Gastrocnemius medialis (tissue), 4 donors: ENCODE results near the gene ING2.

Experiments used
- POLR2A ChIP-seq, 2 donors: fragments of 450-650 bp; IDR thresholded peaks; one replicate each; pipeline ENCODE4 v1.6.1; 2017; ENCODE audit warnings: antibody characterized with exemption in 2 of 2, mild to moderate bottlenecking in 2 of 2, moderate library complexity in 2 of 2
- TF ChIP-seq, protein P1 (sequence below), 5 experiments: fragments of 450-650 bp in 3 of 5; fragments of 200-600 bp in 2 of 5; sonication (generic) in 2 of 5; IDR thresholded peaks in 4 of 5; conservative IDR thresholded peaks in 1 of 5; 1 replicate in 4 of 5; 2 replicates in 1 of 5; pipeline ENCODE4 v1.5.1; 2016 to 2019; ENCODE audit warnings: antibody characterized with exemption in 5 of 5, mild to moderate bottlenecking in 3 of 5, moderate library complexity in 3 of 5

DNA sequence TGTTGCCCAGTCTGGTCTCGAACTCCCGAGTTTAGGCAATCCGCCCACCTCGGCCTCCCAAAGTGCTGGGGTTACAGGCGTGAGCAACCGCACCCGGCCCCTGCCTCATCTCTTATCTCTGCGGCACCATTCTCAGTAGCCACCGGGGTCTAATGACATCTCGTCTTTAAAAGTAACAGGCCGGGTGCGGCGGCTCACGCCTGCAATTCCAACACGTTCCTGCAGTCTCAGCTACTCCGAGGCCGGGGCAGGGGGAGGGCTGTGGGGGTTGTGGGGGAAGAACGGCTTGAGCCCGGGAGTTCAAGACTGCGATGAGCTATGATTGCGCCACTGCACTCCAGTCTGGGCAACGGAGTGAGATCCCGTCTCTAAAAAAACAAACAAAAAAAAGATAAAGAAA, 28.8 kb downstream of the ING2 start:
- TF ChIP-seq, protein P1, sequence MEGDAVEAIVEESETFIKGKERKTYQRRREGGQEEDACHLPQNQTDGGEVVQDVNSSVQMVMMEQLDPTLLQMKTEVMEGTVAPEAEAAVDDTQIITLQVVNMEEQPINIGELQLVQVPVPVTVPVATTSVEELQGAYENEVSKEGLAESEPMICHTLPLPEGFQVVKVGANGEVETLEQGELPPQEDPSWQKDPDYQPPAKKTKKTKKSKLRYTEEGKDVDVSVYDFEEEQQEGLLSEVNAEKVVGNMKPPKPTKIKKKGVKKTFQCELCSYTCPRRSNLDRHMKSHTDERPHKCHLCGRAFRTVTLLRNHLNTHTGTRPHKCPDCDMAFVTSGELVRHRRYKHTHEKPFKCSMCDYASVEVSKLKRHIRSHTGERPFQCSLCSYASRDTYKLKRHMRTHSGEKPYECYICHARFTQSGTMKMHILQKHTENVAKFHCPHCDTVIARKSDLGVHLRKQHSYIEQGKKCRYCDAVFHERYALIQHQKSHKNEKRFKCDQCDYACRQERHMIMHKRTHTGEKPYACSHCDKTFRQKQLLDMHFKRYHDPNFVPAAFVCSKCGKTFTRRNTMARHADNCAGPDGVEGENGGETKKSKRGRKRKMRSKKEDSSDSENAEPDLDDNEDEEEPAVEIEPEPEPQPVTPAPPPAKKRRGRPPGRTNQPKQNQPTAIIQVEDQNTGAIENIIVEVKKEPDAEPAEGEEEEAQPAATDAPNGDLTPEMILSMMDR (IDR thresholded peaks at IDR 0.05 in 4 of 5, conservative IDR thresholded peaks at IDR 0.05 in 1 of 5): no peak
- TF ChIP-seq POLR2A (IDR thresholded peaks at IDR 0.05): no peak
